GM21529 (cell line): ENCODE measurements around the gene YBX1.
"Not testable (repeated sequence)": the region's sequence is repeated elsewhere in the genome, so short reads cannot be mapped to it uniquely, and the experiment has no call there.

Experiments used
- ATAC-seq: cut with Tn5 transposase; IDR thresholded peaks from one replicate; pipeline ENCODE4 v1.9.1; 2021; ENCODE audit not compliant: unreplicated experiment

The YBX1 gene

DNA sequence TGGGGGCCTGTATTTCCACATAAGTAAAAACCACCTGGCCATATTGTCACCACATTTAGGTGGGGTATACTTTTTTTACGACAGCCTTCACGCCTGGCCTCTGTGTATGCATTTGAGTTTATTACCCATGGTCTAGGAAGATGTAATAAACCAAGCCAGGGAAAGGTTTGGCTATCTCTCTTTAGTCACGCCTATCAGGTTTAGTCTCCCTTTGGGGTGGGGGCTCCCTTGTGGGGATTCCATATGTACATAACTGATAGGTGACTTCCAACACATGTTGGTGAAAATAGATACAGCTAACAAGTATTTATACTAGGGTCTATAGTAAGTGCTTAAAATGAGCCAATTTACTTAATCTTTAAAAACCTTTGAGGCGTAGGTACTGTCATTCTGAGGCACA is 4.2 kb downstream of the YBX1 start:
- ATAC-seq = no peak

DNA sequence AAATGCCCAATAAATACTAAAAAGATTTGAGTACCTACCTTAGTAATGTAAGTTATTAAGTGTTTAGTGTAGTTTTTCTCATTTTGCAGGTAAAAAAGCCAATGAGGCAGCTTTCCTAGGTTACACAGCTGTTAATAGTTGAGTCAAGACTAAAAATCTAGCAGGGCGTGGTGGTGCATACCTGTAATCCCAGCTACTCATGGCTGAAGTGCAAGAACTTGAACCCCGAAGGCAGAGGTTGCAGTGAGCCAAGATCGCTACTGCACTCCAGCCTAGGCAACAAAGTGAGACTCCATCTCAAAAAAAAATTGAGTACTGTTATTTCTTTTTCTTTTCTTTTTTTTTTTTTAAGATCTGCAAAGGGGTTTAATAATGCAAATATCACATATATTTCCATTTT is 7.7 kb downstream of the YBX1 start:
- ATAC-seq = no peak

DNA sequence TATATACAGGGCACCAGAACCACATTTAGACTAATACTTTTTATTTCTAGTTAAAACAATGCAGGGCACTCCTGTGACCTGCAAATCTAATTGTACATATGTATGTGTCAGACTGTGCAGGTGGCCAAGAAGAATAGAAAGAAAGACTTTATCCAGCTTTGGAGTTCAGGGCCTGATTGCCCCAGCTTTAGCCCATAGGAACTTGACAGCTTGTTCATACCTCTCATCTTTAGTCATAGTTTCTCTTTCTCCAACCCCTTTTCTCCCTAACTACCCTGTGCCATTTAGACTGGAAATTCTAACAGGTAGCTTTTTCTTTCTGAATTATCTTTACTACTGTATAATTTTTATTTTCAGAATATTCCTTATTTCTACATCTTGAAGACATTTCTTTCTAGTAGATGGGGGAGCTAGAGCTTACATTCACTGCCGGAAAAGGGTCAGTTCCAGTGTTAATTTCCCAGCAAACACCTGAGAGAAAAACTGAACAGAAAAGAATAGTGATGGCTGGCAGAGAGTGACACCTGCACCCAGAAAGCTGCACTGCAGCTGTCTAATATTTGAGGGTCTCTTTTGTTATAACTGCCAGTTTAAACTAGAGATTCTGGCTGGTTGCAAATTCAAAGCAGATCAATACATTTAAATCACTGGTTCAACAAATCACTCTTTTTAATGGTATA is 8.4 kb downstream of the YBX1 start:
- no peak for ATAC-seq

DNA sequence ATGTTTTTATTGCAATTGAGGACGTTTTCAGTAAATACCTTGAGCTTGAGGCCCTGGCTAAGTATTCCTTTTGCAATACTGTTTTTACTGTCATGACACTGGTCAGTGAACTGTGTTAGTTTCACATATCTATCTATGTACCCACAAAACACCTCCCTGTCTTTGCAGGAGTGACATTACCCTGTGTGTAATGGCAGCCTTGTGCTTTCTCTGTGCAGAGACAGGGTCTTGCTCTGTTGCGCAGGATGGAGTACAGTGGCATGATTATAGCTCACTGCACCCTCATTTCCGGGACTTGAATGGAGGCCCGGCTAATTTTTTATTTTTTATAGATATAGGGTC is 8.9 kb downstream of the YBX1 start:
- no peak for ATAC-seq

DNA sequence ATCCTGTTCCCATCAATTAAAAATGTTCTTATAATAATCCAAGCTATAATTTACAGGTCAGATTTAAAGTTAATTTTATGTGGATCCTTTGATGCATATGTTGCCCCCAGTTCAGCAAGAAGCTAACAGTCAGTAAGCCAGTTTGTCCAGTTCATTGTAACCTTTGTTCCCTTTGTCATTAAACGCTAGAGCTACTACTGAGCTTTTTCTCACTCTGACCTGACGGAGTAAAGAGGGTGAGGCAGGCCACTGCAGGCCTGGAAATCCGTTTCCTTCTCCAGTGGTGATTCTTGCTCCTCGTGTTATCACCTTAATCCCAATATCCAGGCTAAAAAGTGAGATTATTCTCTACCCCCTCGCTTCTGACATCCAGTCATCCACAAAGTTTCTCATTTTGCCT is 10.2 kb downstream of the YBX1 start:
- no peak for ATAC-seq

DNA sequence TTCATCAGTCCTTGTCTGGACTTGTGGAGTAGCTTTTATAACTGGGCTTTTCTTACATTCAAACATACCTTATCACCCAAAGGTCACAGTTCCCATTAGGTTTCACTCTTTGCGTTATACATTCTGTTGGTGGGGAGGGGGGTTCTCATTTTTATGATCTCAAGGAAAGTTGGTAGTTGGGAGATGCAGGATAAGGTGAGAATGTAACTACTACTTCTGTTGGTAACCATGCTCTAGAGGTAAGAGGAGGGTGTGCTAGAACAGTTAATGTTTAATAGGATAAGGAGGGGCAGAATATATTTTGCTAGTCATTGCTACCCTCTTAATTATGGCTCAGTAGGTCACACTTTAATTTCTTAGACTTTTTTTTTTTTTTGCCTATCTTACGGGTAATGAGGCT is 10.7 kb downstream of the YBX1 start:
- no peak for ATAC-seq

DNA sequence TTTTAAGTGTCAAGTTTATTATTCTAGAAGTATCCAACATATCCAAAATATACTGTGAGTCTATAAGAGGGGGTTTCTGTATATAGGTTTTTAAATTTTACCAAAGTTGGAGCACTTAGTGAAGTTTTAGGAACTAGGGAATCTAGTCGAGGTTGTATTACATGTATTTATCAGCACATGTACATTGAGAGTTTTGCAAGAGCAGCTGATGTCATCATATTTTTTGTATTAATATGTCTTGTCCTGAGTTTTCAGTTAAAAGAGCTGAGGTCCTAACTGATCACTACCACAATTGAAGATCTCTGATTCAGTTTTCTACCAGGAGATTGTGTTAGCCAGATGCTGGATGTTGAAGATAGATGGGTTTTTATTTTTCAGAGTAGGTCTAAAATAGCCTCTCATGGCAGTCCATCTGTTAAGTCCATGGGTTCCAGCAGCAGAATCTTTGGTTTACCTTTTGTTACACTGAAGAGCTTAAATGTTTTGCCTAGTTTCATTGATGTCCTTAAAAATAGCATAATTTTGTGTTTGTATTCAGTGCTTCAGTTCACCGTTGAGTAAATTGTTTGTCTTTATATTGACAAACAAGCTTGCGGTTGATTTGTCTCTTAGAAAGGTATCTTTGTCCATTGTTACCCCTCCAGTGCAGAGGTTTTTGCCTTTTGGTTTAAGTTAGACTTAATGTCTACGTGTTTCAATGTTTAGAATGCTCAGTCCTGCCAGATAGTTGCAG is 16.0 kb downstream of the YBX1 start:
- no peak for ATAC-seq

DNA sequence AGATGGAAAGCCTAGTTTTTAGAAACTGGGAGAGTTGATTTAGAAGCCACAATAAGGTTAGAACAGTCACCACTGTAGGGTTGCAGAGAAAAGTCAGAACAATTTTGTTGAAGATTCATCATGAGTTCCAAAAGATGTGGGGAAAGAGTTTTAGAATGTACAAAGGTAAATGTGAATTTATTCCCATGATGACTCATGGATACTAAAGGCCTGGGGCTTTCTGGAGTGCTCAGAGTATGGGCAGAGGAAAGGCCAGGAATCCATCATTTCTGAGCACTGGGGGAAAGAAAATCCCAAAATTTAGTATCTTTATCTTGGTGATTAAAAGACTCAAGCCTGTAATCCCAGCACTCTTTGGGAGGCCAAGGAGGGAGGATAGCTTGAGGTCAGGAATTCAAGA is 17.8 kb downstream of the YBX1 start:
- no peak for ATAC-seq

DNA sequence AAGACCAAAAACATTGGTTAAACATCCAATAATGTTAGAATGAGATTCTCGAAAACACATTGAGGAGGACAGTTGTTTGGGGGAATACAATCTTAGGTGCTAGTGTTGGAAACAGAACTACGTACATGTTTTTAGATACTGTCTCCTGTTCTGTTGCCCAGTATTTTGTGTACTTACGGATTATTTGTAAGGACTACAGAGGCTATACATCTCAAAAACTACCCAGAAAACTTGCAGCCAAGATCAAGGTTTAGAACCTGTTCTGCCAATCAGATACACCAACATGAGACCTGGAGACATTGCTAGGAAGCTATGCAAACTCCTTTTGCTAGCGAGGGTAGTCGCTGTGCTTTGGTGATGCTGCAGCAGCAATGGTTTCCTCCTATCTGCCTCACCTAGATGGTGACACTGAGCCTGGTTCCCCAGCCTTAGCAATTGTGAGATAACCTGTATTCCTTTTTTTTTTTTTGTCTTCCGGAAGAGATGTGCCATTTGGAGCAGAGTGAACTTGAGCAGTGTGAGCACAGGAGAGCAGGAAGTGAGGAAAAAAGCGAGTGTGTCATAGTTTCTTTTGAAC is 21.8 kb downstream of the YBX1 start:
- no peak for ATAC-seq

DNA sequence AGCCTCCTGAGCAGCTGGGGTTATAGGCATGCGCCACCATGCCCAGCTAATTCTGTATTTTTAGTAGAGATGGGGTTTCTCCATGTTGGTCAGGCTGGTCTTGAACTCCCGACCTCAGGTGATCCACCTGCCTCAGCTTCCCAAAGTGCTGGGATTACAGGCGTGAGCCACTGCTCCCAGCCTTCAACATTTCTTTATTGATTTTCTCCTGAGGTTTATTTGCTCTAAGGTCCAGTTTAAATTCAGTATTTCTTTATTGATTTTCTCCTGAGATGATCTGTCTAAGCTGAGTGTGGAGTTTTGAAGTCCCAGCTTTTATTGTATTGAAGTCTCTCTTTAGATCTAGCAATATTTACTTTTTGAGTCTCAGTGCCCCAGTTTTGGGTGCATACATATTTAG is 30.6 kb downstream of the YBX1 start:
- not testable (repeated sequence) for ATAC-seq

DNA sequence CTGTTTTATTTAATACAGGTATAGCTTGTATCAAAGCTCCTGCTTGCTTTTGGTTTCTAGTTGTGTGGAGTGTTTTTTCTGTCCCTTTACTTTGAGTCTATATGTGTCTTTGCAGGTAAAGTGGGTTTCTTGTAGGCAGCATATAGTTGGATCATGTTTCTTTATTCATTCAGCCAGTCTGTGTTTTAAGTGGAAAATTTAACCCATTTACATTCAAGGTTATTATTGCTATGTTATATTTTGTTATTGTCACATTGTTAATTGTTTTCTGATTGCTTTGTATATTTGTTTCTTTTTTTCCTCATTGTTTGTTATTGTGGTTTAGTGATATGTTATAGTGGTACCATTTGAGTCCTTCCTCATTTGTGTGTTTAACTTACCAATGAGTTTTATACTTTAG is 31.1 kb downstream of the YBX1 start:
- ATAC-seq = no peak

DNA sequence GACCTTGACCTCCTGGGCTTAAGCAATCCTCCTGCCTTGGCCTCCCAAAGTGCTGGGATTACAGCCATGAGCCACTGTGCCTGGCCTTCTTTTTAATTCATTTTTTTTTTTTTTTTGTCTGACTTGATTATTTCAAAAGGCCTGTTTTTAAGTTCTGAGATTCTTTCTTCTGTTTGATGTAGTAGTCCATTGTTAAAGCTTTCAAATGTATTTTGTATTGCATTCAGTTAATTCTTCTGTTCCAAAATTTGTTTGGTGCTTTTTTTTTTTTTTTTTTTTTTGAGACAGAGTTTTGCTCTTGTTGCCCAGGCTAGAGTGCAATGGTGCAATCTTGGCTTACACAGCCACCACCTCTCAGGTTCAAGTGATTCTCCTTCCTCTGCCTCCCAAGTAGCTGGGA is 32.2 kb downstream of the YBX1 start:
- not testable (repeated sequence) for ATAC-seq

DNA sequence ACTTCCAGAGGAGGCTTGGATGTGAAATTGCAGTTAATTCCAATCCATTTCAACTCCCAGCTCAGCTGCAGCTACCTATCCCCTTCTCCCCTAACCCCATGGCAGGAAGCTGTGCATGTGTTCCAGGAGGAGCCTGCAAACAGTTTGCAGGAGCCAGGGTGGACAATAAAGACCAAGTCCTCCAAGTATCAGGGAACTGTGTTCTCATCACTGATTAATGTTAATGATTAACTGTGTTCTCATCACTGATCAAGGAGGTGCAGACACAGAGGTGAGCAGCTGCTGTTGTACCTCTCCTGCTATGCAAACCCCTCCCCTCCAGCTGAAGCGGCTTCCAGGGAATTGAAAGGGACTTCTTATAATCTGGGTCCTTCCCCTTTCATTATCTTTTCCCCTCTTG is 38.6 kb downstream of the YBX1 start:
- no peak for ATAC-seq

DNA sequence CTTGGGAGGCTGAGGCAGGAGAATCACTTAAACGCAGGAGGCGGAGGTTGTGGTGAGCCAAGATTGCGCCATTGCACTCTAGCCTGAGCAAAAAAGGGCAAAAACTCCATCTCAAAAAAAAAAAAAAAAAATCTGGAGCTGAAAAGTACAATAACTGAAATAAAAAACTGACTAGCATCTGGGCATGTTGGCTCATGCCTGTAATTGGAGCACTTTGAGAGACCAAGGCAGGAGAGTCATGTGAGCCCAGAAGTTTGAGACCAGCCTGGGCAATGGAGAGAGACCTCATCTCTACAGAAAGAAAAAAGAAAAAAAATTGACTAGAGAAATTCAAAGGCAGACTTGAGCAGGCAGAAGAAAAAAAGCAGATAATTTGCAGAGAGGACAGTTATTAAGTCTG is 39.7 kb downstream of the YBX1 start:
- no peak for ATAC-seq

DNA sequence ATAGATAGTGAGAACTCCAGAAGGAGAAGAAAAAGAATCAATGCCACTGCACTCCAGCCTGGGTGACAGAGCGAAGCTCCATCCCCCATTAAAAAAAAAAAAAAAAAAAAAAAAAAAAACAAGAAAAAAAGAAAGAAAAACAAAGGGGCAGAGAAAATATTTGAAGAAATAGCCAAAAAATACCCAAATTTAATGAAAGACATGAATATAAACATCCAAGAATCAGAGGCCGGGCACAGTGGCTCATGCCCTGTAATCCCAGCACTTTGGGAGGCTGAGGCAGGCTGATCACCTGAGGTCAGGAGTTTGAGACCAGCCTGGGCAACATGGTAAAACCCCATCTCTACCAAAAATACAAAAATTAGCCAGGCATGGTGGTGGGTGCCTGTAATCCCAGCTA is 40.2 kb downstream of the YBX1 start:
- not testable (repeated sequence) for ATAC-seq

DNA sequence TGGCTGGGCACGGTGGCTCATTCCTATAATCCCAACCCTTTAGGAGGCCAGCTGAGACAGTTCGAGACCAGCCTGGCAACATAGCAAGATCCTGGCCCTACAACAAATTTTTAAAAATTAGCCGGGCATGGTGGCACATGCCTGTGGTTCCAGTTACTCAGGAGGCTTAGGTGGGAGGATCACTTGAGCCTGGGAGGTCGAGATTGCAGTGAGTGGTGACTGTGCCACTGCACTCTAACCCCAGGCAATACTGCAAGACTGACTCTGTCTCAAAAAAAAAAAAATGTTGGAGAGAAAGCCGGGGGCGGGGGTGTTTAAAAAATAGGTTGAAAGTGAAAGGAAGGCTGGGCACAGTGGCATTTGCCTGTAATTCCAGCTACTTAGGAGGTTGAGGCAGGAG is 41.3 kb downstream of the YBX1 start:
- ATAC-seq = no peak

DNA sequence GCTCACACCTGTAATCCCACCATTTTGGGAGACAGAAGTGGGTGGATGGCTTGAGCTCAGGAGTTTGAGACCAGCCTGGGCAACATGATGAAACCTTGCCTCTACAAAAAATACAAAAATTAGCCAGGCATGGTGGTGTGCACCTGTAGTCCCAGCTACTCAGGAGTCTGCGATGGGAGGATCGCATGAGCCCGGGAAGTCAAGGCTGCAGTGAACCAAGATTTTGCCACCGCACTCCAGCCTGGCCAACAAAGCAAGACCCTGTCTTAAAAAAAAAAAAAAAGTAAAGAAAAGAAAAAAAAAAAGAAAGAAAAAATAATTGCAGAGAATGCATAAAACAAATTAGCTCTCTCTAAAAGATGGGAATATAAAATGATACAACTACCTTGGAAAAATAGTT is 43.6 kb downstream of the YBX1 start:
- ATAC-seq = not testable (repeated sequence)

DNA sequence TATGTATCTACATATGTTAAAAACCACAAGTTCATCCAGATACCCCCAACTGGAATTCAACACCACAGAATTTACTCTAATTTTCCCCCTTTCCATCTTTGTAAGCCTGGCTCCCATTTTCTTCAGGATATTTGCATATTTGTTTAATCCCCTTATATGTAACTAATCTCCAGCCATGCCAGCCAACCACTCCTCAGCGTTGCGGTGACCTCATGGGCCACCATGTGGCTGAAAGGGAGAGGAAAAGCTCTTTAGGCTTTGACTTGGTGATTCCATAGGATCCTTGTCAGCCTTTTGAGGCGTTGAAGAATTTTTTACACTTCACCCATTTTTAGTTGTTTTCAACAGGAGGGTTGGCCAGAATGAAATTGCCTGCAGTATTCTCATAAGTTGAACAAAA is 47.8 kb downstream of the YBX1 start:
- ATAC-seq = no peak

DNA sequence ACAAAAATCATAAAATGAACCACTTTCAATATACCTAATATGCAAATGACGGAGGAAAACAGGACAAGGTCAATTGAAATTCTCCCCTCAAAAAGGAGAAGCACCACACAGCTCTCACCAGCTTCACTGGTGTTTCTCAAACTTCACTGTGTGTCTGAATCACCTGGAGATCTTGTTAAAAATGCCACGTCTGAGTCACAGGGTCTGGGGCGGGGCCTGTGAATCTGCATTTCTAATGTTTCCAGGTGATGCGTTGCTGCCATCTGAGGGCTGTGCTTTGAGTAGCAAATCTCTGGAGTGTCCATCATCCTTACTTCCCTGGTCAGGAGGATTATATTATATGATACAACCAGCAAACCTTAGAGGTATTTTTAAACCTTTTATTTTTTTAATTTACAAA is 48.8 kb downstream of the YBX1 start:
- ATAC-seq = no peak

DNA sequence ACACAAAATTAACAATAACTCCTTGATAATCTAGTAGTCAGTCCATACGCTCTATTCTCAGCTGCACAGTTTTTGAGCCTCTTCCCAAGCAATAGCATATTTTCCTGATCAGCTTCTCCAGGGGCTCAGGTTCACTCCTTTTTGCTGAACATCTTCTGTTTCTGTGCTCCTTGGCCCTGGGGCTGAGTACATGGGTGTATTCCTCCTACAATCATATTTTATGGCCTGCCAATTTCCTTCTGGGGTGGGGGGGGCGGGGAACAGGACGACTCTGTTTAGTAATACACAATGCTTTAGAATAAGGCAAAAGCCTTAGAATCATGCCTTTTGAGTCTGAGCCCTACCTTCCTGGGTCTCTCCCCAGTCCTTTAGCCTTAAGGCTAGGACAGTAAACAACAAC is 49.4 kb downstream of the YBX1 start:
- no peak for ATAC-seq

DNA sequence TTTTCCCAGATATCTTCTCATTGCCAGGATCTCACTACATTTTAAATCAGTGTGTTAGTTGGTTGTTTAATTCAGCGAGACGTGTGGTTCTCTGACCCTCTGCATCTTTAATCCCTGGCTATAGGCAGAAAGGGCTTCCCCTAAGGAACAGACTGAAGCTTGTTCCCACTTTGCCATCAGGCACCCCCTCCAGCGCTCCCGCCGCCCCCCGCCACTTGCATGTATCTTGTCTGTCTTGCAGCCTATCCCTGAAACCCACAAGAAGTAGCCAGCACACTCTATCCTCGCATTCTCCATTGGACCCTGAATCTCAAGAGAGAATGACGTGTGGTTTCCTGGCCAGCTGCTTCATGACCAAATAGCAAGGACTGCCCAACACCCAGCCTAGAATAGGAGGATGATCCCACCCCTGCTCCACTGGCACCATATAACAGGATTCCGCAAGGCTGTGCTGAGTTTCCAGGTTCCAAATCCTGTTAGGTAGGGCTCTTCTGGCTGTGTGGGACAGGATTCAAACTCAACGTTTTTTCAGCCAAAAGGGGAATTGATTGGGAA is 50.0 kb downstream of the YBX1 start:
- ATAC-seq = no peak

DNA sequence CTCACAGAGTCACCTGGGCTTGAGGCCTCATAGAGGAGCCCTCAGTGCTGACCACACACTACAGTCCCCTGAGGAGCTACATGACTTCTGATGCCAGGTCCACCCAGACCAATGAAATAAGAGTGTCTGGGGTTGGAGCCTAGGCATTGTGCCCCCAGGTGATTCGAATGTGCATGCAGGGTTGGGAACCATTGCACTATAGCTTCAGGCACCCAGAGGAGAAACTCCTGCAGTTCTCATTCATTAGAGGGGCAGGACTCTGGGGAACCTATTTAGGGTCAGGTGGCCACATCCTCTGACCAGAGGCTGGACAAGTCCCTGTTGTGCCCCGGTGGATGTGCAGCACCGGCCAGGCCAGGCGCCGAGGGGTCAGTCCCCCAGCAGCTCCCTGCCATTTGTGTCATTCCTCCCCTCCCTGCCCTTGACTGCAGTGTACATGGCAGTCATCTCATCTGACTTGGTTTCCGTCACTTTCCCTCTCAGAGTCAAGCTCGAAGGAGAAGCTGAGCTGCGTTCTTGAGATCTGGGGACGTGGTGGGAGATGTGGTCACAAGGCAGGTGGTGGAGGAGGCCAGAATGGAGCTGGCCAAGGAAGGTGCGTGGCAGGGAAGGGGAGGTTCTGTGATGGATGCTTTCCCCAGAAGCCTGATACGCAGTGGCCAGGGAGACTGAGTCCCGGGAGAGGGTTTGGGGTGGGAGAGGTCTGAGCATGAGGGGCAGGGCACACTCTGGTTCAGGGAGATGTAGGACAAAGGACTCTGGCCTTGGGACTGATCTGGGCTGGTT is 51.4 kb downstream of the YBX1 start:
- ATAC-seq = no peak
